ENCODE results near the gene GABPB2. TPM values are rescaled to one million over a fixed set of nuclear protein-coding genes. Genes with fewer than 3 reads are reported as not detected.

The GABPB2 gene
- total and polyA plus RNA-seq, 4 donors = 6.9 to 22.2 (median 15.5) TPM

DNA sequence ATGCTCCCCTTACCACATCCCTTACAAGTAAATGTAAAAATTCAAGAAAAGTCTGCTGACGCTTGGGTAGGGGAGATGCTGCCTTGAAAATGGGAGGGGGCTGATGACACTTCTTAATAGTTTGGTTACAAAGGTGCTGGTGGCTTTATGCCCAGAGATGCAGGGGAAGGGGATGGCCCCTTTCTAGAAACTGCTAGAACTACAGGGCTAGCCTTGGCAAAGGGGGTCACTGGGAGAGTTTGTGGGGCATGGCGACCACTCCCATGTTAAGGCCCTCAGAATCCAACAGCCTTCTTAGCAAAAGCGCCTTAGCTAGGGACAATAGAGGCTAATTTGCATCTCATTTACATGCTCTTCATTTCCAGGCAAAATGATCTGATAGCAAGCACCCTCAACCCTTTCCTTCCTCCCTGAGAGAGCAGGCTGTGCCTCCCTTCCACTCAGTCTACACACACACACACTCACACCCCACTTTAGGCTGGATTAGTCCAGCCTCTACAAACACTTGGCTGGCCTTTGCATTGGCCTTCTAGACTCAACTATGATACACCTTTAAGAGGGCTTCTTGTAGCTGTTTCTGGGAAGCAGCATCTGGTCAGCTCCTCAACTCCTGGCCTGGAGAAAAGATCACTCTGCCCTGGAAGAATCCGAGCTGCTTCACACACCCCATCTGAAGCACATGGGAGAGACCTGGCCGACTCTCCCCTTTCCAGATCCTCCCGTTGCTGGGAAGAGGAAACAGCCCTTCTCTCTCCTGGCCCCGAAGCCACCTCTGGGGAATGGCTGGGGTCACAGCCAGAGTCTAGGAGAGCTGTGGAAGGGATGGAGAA is 74.1 kb downstream of the GABPB2 start:
- H3K27ac ChIP-seq (ENCODE audit: low read depth in 1 of 2, low read length in 2 of 2) = no peak overlapping the region
- intact Hi-C loops (cut with DNase I) = no loop called here
- no peaks in the 10 kb centered on the region for H3K4me1 ChIP-seq (ENCODE audit: control insufficient read depth in 1 of 2, insufficient read depth in 2 of 2, low read length in 2 of 2)
- H3K4me3 ChIP-seq (ENCODE audit: low read length in 2 of 2) = peak overlapping the region in 1 of 2 donors; percentile 68
- DNase-seq (peak in 1 of 2 donors; percentile 72), ATAC-seq (ENCODE audit: low FRiP score) (no peak)
- no peaks in the 10 kb centered on the region for H3K9me3 ChIP-seq (ENCODE audit: control insufficient read depth, low read length)
- 45 to 50% methylated on average over 7 of the region's 7 CpGs for WGBS, 2 donors
- no peaks in the 10 kb centered on the region for H3K36me3 ChIP-seq (ENCODE audit: control insufficient read depth in 1 of 2, insufficient read depth in 2 of 2, low read length in 1 of 2)
- no peaks in the 10 kb centered on the region for H3K27me3 ChIP-seq (ENCODE audit: control insufficient read depth in 1 of 2, insufficient read depth in 2 of 2, low read length in 1 of 2)

DNA sequence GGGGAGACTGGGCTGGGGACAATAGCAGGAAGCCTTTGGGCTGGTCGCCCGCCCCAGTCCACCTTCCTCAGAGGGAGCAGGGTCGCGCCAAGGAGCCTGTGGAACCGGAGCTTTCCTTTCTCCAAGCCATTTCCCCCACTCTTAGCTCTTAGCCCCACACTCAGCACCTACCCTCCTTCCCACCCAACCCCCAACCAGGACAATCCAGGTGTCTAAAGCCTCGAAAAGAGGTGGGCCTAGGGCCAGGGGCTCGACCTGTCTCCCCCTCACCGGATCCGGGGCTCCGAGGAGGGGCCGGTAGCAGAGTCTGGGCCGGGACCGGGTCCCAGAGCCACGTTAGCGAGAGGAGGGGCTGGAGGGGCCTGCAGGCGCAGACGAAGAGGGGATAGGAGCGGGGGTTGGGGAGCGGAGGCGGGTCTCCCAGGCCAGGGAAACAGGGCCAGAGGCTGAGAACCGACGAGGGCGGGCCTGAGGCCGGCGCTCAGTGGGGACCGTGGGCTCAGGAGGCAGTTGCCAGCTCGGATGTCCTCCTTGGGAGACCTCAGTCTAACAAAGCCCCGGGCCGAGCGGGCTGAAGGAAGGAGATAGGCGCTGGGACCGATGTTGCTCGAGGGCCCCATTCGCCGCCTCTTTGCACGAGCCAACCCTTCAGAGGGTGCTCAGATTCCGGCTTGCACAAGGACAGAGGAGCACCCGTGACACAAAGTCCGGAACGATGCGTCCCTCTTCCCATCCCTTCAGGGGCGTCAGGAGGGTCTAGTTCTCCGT is 74.9 kb downstream of the GABPB2 start:
- Histone ChIP-seq H3K36me3 (ENCODE audit: control insufficient read depth in 1 of 2, insufficient read depth in 2 of 2, low read length in 1 of 2) (no peaks in the 10 kb centered on the region), H3K27ac (ENCODE audit: low read depth in 1 of 2, low read length in 2 of 2) (no peak overlapping the region), H3K4me1 (ENCODE audit: control insufficient read depth in 1 of 2, insufficient read depth in 2 of 2, low read length in 2 of 2) (no peaks in the 10 kb centered on the region), H3K9me3 (ENCODE audit: control insufficient read depth, low read length) (no peaks in the 10 kb centered on the region), H3K27me3 (ENCODE audit: control insufficient read depth in 1 of 2, insufficient read depth in 2 of 2, low read length in 1 of 2) (no peaks in the 10 kb centered on the region), H3K4me3 (ENCODE audit: low read length in 2 of 2) (peak overlapping the region; percentile 68 to 77)
- WGBS, 2 donors = 6 to 10% methylated on average over 39 to 43 of the region's 43 CpGs
- ATAC-seq (ENCODE audit: low FRiP score) (peak; percentile 13), DNase-seq (peak; percentile 59 to 79)
- intact Hi-C loops (cut with DNase I) = no loop called here

DNA sequence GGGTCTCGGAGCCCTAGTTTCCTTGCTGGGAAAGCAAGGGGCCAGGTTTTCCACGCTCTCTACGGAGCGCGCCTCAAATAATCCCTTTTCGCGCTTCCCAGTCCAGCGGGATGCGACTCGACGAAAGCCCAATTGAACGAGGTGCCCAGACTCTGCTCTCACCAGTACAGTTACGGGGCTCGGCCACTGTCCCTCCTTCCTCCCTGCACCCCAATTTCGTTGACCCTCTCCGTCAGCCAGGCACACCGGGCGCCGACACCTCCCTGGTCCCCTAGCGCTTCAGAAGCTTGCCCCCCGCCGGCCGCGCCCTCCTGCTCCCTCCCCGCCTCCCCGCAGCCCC is 75.5 kb downstream of the GABPB2 start:
- Histone ChIP-seq H3K27me3 (ENCODE audit: control insufficient read depth in 1 of 2, insufficient read depth in 2 of 2, low read length in 1 of 2) (no peaks in the 10 kb centered on the region), H3K27ac (ENCODE audit: low read depth in 1 of 2, low read length in 2 of 2) (no peak overlapping the region), H3K9me3 (ENCODE audit: control insufficient read depth, low read length) (no peaks in the 10 kb centered on the region), H3K36me3 (ENCODE audit: control insufficient read depth in 1 of 2, insufficient read depth in 2 of 2, low read length in 1 of 2) (no peaks in the 10 kb centered on the region), H3K4me1 (ENCODE audit: control insufficient read depth in 1 of 2, insufficient read depth in 2 of 2, low read length in 2 of 2) (no peaks in the 10 kb centered on the region), H3K4me3 (ENCODE audit: low read length in 2 of 2) (peak overlapping the region; percentile 68 to 77)
- peak; percentile 47 for ATAC-seq (ENCODE audit: low FRiP score)
- intact Hi-C loops (cut with DNase I) = no loop called here
- DNase-seq = no peak
- WGBS, 2 donors = 0 to 1% methylated on average over 26 of the region's 26 CpGs

DNA sequence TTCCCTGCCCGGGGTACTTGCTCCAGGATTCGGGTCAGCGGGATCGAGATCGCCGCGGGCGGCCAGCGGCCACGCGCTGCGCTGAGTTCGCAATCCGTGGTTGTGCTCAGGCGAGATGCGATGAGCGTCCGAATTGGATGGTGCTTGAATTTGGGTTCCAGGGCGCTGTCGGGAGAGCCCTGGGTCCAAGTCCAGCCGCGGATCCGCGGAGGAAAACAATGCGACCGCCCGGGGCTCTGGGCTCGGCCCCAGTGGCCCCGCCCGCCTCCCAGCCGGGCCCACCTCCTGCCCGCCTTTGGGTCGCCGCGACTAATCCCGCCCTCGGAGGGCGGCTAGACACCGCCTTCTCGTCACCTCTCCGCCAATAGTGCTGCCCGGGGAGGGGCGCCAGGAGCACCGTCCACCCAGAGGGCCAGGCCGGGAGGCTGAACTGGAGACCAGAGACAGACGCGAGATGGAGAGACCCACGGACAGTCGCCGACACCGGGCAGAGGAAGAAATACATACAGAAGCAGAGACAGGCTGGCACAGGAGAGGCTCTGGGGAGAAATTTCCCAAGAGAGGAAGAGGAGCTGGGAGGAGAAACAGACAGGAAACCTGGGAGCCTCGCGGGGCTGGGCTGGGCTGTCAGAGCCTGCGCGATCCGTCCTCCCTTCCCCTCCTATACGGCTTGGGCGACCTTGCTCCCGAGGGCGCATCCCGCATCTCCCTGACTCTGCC is 76.0 kb downstream of the GABPB2 start, which contains the start of gene SEMA6C:
SEMA6C (minus strand) TSS at position 220 of the 720 bp plus-strand sequence. CDS start 4,010 bp downstream, outside the sequence.
- H3K27me3 ChIP-seq (ENCODE audit: control insufficient read depth in 1 of 2, insufficient read depth in 2 of 2, low read length in 1 of 2) = no peaks in the 10 kb centered on the region
- 0% methylated on average over 60 to 61 of the region's 61 CpGs for WGBS, 2 donors
- H3K4me1 ChIP-seq (ENCODE audit: control insufficient read depth in 1 of 2, insufficient read depth in 2 of 2, low read length in 2 of 2) = no peaks in the 10 kb centered on the region
- H3K36me3 ChIP-seq (ENCODE audit: control insufficient read depth in 1 of 2, insufficient read depth in 2 of 2, low read length in 1 of 2) = no peaks in the 10 kb centered on the region
- no peaks in the 10 kb centered on the region for H3K9me3 ChIP-seq (ENCODE audit: control insufficient read depth, low read length)
- peak; percentile 97 to 98 for DNase-seq
- peak; percentile 99 for ATAC-seq (ENCODE audit: low FRiP score)
- intact Hi-C loops (cut with DNase I) = no loop called here
- H3K27ac ChIP-seq (ENCODE audit: low read depth in 1 of 2, low read length in 2 of 2) = peak within 1 kb of the TSS in 1 of 2 donors; percentile 18
- H3K4me3 ChIP-seq (ENCODE audit: low read length in 2 of 2) = peak within 1 kb of the TSS; percentile 68 to 77

DNA sequence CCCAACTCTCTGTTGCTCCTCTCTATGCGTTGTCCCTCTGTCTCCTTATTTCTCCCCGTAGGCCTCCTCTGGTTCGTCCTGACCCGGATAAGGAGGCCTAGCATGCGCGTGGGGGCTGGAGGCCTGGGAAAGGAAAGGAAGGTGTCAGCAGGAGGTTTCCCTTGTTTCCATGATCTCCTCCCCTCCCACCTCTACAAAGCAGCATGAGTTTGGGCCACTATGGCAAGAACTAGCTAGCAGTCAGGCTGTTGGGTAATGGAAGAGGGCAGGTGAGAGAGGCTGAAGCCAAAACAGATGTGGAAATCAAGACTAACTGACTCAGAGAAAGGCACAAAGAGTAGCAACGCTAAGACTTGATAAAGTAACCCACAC is 76.6 kb downstream of the GABPB2 start:
- Histone ChIP-seq H3K27ac (ENCODE audit: low read depth in 1 of 2, low read length in 2 of 2) (peak overlapping the region in 1 of 2 donors; percentile 18), H3K27me3 (ENCODE audit: control insufficient read depth in 1 of 2, insufficient read depth in 2 of 2, low read length in 1 of 2) (no peaks in the 10 kb centered on the region), H3K36me3 (ENCODE audit: control insufficient read depth in 1 of 2, insufficient read depth in 2 of 2, low read length in 1 of 2) (no peaks in the 10 kb centered on the region), H3K4me1 (ENCODE audit: control insufficient read depth in 1 of 2, insufficient read depth in 2 of 2, low read length in 2 of 2) (no peaks in the 10 kb centered on the region), H3K4me3 (ENCODE audit: low read length in 2 of 2) (peak overlapping the region; percentile 24 to 40), H3K9me3 (ENCODE audit: control insufficient read depth, low read length) (no peaks in the 10 kb centered on the region)
- intact Hi-C loops (cut with DNase I) = no loop called here
- DNase-seq (no peak), ATAC-seq (ENCODE audit: low FRiP score) (no peak)
- 9 to 14% methylated on average over 7 of the region's 7 CpGs for WGBS, 2 donors

DNA sequence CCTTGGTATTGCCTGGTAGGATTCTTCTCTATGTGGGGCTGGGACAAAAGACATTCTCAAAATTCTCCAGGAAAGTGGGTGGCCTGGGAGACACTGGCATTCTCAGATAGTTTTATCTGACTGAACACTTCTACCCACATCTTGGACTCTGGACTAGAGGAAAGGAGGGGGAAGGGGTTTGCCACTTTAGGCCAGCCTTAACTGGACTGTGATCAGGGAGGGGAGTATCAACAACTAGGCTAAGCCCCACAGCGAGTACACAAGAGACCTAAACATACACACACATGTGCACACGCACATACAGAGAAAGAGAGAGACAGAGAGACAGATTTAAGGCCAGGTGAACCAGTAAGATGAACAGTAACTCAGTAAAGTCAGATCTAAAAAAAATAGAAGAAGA is 77.1 kb downstream of the GABPB2 start:
- H3K36me3 ChIP-seq (ENCODE audit: control insufficient read depth in 1 of 2, insufficient read depth in 2 of 2, low read length in 1 of 2) = no peaks in the 10 kb centered on the region
- intact Hi-C loops (cut with DNase I) = no loop called here
- no peak for ATAC-seq (ENCODE audit: low FRiP score)
- 93 to 98% methylated on average over 2 of the region's 2 CpGs for WGBS, 2 donors
- no peaks in the 10 kb centered on the region for H3K4me1 ChIP-seq (ENCODE audit: control insufficient read depth in 1 of 2, insufficient read depth in 2 of 2, low read length in 2 of 2)
- no peak overlapping the region for H3K4me3 ChIP-seq (ENCODE audit: low read length in 2 of 2)
- no peak for DNase-seq
- no peaks in the 10 kb centered on the region for H3K27me3 ChIP-seq (ENCODE audit: control insufficient read depth in 1 of 2, insufficient read depth in 2 of 2, low read length in 1 of 2)
- no peaks in the 10 kb centered on the region for H3K9me3 ChIP-seq (ENCODE audit: control insufficient read depth, low read length)
- H3K27ac ChIP-seq (ENCODE audit: low read depth in 1 of 2, low read length in 2 of 2) = no peak overlapping the region

DNA sequence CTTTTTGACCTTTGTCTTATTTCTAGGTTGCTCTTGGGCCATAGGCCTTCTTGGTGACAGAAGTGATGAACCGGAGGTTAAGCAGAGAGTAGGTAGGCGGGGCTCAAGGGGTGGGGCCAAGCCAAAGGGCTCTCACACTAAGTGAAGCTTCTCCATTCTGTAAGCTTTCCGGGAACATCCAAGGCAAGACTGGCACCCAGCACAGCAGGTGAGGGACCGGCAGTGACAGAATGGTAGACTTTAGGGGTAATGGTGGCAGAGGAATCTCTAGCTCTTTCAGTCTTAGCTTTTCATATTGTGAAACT is 85.9 kb downstream of the GABPB2 start, which contains the start of gene TNFAIP8L2:
TNFAIP8L2 (plus strand) TSS at position 135 of the 305 bp plus-strand sequence. CDS start 2,049 bp downstream, outside the sequence.
- Histone ChIP-seq H3K27me3 (ENCODE audit: control insufficient read depth in 1 of 2, insufficient read depth in 2 of 2, low read length in 1 of 2) (no peaks in the 10 kb centered on the region), H3K4me1 (ENCODE audit: control insufficient read depth in 1 of 2, insufficient read depth in 2 of 2, low read length in 2 of 2) (no peaks in the 10 kb centered on the region), H3K9me3 (ENCODE audit: control insufficient read depth, low read length) (no peaks in the 10 kb centered on the region), H3K27ac (ENCODE audit: low read depth in 1 of 2, low read length in 2 of 2) (no peak within 1 kb of the TSS), H3K4me3 (ENCODE audit: low read length in 2 of 2) (no peak within 1 kb of the TSS), H3K36me3 (ENCODE audit: control insufficient read depth in 1 of 2, insufficient read depth in 2 of 2, low read length in 1 of 2) (no peaks in the 10 kb centered on the region)
- DNase-seq (peak; percentile 76 to 84), ATAC-seq (ENCODE audit: low FRiP score) (peak; percentile 55)
- intact Hi-C loops (cut with DNase I) = loop anchor here (2.0 to 5.0 kb wide), 3 partner anchors 58 to 132 kb away; no protein-coding TSS in a partner anchor
- 72 to 74% methylated on average over 4 of the region's 4 CpGs for WGBS, 2 donors

DNA sequence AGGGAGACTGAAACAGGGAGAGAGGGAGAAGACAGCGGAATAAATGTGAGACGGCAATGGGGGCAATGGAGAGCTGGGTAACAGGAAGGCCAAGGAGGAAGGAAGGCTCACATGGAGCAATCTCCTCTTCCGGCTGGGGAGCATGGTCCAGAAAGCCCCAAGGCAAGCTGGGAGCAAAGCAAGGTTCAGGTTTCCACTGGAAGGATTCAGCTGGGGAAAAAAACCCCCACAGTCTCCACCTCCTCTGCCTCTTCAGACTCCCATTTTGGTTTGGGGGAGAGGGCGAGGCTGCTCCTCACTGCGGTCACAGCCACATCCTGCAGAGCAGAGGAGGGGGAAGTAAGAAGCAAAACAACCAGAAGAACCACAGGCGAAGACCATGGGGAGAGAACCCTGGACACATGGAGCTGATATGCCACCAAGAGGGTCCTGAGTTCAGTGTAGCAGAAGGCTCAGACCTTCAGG is 86.5 kb downstream of the GABPB2 start:
- Histone ChIP-seq H3K27ac (ENCODE audit: low read depth in 1 of 2, low read length in 2 of 2) (no peak overlapping the region), H3K36me3 (ENCODE audit: control insufficient read depth in 1 of 2, insufficient read depth in 2 of 2, low read length in 1 of 2) (peaks cover 0 to 1% of the 10 kb centered on the region in 2 donors), H3K4me3 (ENCODE audit: low read length in 2 of 2) (no peak overlapping the region), H3K9me3 (ENCODE audit: control insufficient read depth, low read length) (no peaks in the 10 kb centered on the region), H3K27me3 (ENCODE audit: control insufficient read depth in 1 of 2, insufficient read depth in 2 of 2, low read length in 1 of 2) (no peaks in the 10 kb centered on the region), H3K4me1 (ENCODE audit: control insufficient read depth in 1 of 2, insufficient read depth in 2 of 2, low read length in 2 of 2) (no peaks in the 10 kb centered on the region)
- intact Hi-C loops (cut with DNase I) = loop anchor here (2.0 to 5.0 kb wide), 3 partner anchors 58 to 132 kb away; no protein-coding TSS in a partner anchor
- DNase-seq = peak; percentile 50 to 58
- no peak for ATAC-seq (ENCODE audit: low FRiP score)
- WGBS, 2 donors = 88 to 89% methylated on average over 6 of the region's 6 CpGs

Data from aorta (tissue), 5 donors.